Right lobe of liver (tissue), 6 donors: Measurements from ENCODE around the gene CENPC. TPM values are rescaled to one million over a fixed set of nuclear protein-coding genes. Genes with fewer than 3 reads are reported as not detected.

Experiments
- ATAC-seq, 4 donors: fragments of 200-7000 bp; cut with Tn5 transposase; one replicate each; pipeline ENCODE4 v1.9.1; 2020; ENCODE audit warnings: mild to moderate bottlenecking in 4 of 4, moderate library complexity in 4 of 4
- DNase-seq, 3 donors: peaks; one replicate each; pipeline ENCODE4 v3.0.0-alpha.2; 2020
- H3K27ac ChIP-seq, 3 donors: fragments of 200-600 bp; one replicate each; pipeline ENCODE4 v1.8.0; 2022
- H3K27me3 ChIP-seq, 2 donors: fragments of 200-600 bp; one replicate each; pipeline ENCODE4 v1.8.0; 2022
- H3K36me3 ChIP-seq, 4 donors: fragments of 200-600 bp; sonication (generic) in 1 of 4; one replicate each; pipeline versions ENCODE4 v1.5.1 to v1.8.0; 2017 to 2022; ENCODE audit warnings: control low read depth in 1 of 4
- H3K4me1 ChIP-seq, 4 donors: fragments of 200-600 bp; sonication (generic) in 1 of 4; one replicate each; pipeline versions ENCODE4 v1.5.1 to v1.8.0; 2017 to 2022; ENCODE audit warnings: control low read depth in 1 of 4
- H3K4me3 ChIP-seq, 3 donors: fragments of 200-600 bp; one replicate each; pipeline ENCODE4 v1.8.0; 2022
- H3K9me3 ChIP-seq, 4 donors: fragments of 200-600 bp; sonication (generic) in 1 of 4; one replicate each; pipeline versions ENCODE4 v1.5.1 to v1.8.0; 2017 to 2022; ENCODE audit warnings: control low read depth in 1 of 4
- CTCF ChIP-seq, 4 donors: fragments of 200-600 bp in 3 of 4; fragments of 450-650 bp in 1 of 4; IDR thresholded peaks; one replicate each; pipeline versions ENCODE4 v1.5.1 to v1.8.0; 2016 to 2022; ENCODE audit warnings: antibody characterized with exemption in 4 of 4, mild to moderate bottlenecking in 2 of 4
- POLR2A ChIP-seq: fragments of 450-650 bp; IDR thresholded peaks from one replicate; pipeline ENCODE4 v1.6.1; 2017; ENCODE audit warnings: antibody characterized with exemption, mild to moderate bottlenecking
- WGBS: methylation state at CpG from one replicate; pipeline ENCODE4 v1.1.6; 2018; ENCODE audit warnings: low coverage, low lambda C conversion rate; ENCODE audit not compliant: insufficient coverage; ENCODE audit errors: missing lambda C conversion rate; 5-methylcytosine and 5-hydroxymethylcytosine counted together
- intact Hi-C, 2 donors: fragments of 100-400 bp; cut with DNase I; formaldehyde crosslinking; loops; one replicate each; pipeline versions ENCODE4 v1.11.2 to v1.14.1; 2022
- total RNA-seq, 6 experiments: library from RNA; depleted of rRNA in 2 of 6; stranded (reverse); fragments of >200 nt in 2 of 6; fragmentation: NEBNext Ultra II Directional in 3 of 6; extraction: Animal tissue kit (Norgen Biotek cat#: 25700) in 3 of 6; gene quantifications; one replicate each; pipeline versions ENCODE4 v1.1.0 to v1.2.4, GENCODE V29; 2016 to 2023
- donor health status: DM: no; HTN: yes; CAD: no.
- donor health status: DM: no; HTN: no; CAD: no.
- donor health status: DM: no; HTN: no; CAD: no.
- donor health status: DM: no; HTN: yes; CAD: no.
- donor health status: DM: no; HTN: yes; CAD: no.

CENPC gene
- total RNA-seq, 6 experiments from 2014 or later, result 4.3 to 10.4 (median 6.8) TPM

- H3K9me3 ChIP-seq, result no peaks in the 10 kb centered on the region
- H3K27ac ChIP-seq, result no peak overlapping the region
- no peaks in the 10 kb centered on the region for H3K27me3 ChIP-seq
- DNase-seq (no peak), ATAC-seq (no peak)
- TF ChIP-seq CTCF (IDR thresholded peaks at IDR 0.05) (no peak), POLR2A (no peak)
- H3K4me1 ChIP-seq, result no peaks in the 10 kb centered on the region
- 44% methylated on average over 2 of the region's 2 CpGs for WGBS
- intact Hi-C loops, result no loop called here
- H3K4me3 ChIP-seq, result no peak overlapping the region
- H3K36me3 ChIP-seq, result no peaks in the 10 kb centered on the region
These were observed 36.6 kb upstream of the CENPC start for GRCh38 chr4:67581913-67582312.

GRCh38 chr4:67581208-67581857 lies 36.0 kb upstream of the CENPC start:
- no peaks in the 10 kb centered on the region for H3K4me1 ChIP-seq
- no peak overlapping the region for H3K27ac ChIP-seq
- TF ChIP-seq POLR2A (no peak), CTCF (IDR thresholded peaks at IDR 0.05) (no peak)
- no peaks in the 10 kb centered on the region for H3K36me3 ChIP-seq
- WGBS, result 55% methylated on average over 8 of the region's 8 CpGs
- intact Hi-C loops, result no loop called here
- no peak for DNase-seq
- no peak for ATAC-seq
- no peaks in the 10 kb centered on the region for H3K27me3 ChIP-seq
- H3K4me3 ChIP-seq, result no peak overlapping the region
- no peaks in the 10 kb centered on the region for H3K9me3 ChIP-seq

GRCh38 chr4:67580577-67580976 lies 35.3 kb upstream of the CENPC start:
- no peaks in the 10 kb centered on the region for H3K4me1 ChIP-seq
- intact Hi-C loops, result no loop called here
- DNase-seq (no peak), ATAC-seq (no peak)
- TF ChIP-seq POLR2A (no peak), CTCF (IDR thresholded peaks at IDR 0.05) (no peak)
- H3K36me3 ChIP-seq, result no peaks in the 10 kb centered on the region
- H3K27ac ChIP-seq, result no peak overlapping the region
- H3K4me3 ChIP-seq, result no peak overlapping the region
- H3K27me3 ChIP-seq, result no peaks in the 10 kb centered on the region
- 89% methylated on average over 3 of the region's 3 CpGs for WGBS
- no peaks in the 10 kb centered on the region for H3K9me3 ChIP-seq

- DNase-seq, result no peak
- Histone ChIP-seq H3K27ac (no peak overlapping the region), H3K27me3 (no peaks in the 10 kb centered on the region), H3K36me3 (no peaks in the 10 kb centered on the region), H3K4me1 (no peaks in the 10 kb centered on the region), H3K9me3 (no peaks in the 10 kb centered on the region), H3K4me3 (no peak overlapping the region)
- intact Hi-C loops, result no loop called here
- no peak for TF ChIP-seq POLR2A
- no peak for TF ChIP-seq CTCF (IDR thresholded peaks at IDR 0.05)
- no peak for ATAC-seq
- 60% methylated on average over 1 of the region's 1 CpG for WGBS
These were observed 31.2 kb upstream of the CENPC start for GRCh38 chr4:67576538-67576937.

GRCh38 chr4:67576059-67576466 lies 30.8 kb upstream of the CENPC start:
- 57% methylated on average over 4 of the region's 4 CpGs for WGBS
- no peak overlapping the region for H3K27ac ChIP-seq

More at GRCh38 chr4:67576059-67576466, 30.8 kb upstream of the CENPC start:
- no peaks in the 10 kb centered on the region for H3K9me3 ChIP-seq
- no peak overlapping the region for H3K4me3 ChIP-seq
- no peaks in the 10 kb centered on the region for H3K36me3 ChIP-seq
- DNase-seq, result no peak
- no peaks in the 10 kb centered on the region for H3K4me1 ChIP-seq
- TF ChIP-seq CTCF (IDR thresholded peaks at IDR 0.05) (no peak), POLR2A (no peak)
- H3K27me3 ChIP-seq, result no peaks in the 10 kb centered on the region
- ATAC-seq, result no peak
- intact Hi-C loops, result no loop called here
